HG03108 (cell line): ENCODE results near the gene ATP9A.
"Not testable (repeated sequence)": the region's sequence is repeated elsewhere in the genome, so short reads cannot be mapped to it uniquely, and the experiment has no call there.

ENCODE experiments used
- ATAC-seq: cut with Tn5 transposase; IDR thresholded peaks from one replicate; pipeline ENCODE4 v1.9.1; 2021; ENCODE audit warnings: moderate library complexity; ENCODE audit not compliant: unreplicated experiment

The ATP9A gene

DNA sequence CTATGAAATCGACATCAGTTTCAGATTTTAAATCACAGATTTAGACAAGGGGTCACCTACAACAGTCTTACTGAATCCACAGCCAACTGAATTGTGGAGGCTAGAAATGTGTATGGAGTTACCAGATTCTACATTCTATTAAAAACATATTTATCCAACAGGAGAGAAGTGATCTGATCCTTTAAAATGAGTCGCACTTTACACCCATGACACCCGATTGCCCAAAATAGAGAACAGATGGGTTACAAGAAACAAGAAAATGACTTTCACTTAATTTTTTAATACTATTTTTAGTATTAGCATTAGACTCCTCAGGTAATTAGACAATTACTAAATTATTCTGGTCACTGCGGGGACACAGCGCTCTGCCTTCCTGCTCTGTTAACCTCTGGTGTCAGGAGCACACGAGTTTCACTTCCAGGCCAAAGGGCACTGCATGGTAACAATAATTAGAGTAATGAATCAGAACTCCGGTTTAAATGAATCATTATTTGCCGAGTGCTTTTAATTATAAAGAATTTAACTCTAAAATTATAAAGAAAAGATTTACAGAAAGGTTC is 108.6 kb downstream of the ATP9A start:
- no peak for ATAC-seq

DNA sequence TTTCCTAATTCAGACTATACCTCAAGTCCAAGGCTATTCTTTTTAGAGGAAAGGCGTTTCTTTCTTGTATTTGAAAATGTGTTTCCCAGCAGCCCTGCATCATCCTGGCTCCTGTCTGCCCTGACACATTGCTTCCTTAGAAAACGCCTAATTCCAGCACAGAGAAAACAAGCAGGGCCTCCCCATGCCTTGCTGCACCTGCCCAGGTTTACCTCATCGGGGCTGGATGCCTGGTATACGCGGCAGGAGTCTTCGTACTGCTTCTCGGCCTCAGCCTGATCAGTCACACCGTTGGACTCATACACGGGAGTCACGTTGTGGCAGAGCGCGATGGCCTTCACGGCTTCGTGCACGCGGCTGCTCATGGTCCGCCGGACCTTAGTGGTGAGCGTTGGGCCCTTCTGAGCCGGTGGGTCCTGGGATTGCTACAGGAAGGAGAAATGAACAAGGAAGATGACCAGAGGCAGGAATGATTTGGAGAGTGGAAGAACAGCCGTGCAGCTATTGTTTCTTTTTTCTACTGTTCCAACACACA is 111.4 kb downstream of the ATP9A start:
- ATAC-seq: no peak

DNA sequence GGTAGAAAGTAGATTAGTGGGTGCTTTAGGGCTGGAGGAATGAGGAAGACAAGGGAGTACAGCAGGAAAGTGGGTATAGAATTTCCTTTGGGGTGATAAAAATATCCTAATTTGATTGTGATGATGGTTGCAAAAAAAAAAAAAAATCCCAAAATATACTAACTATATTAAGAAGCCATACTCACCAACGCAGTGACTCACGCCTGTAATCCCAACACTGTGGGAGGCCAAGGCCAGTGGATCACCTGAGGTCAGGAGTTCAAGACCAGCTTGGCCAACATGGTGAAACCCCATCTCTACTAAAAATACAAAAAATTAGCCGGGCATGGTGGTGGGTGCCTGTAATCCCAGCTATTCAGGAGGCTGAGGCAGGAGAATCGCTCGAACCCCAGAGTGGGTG is 112.1 kb downstream of the ATP9A start:
- not testable (repeated sequence) for ATAC-seq

DNA sequence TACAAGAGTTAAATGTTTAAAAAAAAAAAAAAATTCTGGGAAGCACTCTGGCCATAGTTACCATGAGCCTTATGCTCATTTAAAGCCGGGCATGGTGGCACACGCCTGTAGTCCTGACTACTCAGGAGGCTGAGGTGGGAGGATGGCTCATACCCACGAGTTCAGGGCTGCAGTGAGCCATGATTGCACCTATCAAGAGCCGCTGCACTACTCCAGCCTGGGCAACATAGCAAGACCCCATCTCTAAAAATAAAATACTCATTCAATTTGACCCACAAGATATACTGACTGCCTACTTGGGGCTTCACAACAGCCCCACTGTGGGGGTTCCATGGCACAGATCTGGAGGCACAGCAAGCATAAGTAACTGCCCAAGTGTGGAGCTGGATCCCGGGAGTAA is 113.7 kb downstream of the ATP9A start:
- no peak for ATAC-seq

DNA sequence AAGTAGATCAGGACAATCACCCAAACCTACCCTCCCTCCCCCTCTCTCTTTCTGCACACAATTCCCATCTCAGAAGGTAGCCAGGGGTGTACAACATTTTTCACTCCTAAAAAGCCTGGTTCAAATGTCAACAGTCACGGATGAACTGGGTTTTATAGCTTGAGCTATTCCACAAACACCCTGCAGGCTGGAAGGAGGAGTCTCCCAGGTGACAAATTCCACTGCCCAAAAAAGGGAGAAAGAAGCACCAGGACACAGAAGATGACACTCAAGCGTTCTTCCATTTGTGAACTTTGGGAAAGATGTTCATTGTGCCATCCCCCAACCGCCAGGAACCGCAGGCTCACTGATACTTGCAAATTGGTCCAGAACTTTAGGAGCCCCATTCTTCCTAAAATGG is 114.1 kb downstream of the ATP9A start:
- no peak for ATAC-seq

DNA sequence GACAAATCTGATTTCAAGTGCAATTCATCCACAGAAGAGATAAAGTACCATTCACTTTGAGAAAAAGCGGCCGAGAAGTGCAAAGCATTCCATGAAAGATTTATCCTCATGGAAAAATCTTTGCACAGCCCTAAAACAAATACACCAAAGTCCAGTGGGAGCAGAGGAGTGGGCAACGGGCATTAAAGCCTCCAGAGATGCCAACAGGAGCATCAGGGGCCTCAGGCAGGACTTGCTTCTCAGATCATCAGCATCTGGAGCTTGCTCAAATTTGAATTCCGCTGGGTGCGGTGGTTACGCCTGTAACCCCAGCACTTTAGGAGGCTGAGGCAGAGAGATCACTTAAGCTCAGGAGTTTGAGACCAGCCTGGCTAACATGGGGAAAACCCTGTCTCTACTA is 115.0 kb downstream of the ATP9A start:
- no peak for ATAC-seq

DNA sequence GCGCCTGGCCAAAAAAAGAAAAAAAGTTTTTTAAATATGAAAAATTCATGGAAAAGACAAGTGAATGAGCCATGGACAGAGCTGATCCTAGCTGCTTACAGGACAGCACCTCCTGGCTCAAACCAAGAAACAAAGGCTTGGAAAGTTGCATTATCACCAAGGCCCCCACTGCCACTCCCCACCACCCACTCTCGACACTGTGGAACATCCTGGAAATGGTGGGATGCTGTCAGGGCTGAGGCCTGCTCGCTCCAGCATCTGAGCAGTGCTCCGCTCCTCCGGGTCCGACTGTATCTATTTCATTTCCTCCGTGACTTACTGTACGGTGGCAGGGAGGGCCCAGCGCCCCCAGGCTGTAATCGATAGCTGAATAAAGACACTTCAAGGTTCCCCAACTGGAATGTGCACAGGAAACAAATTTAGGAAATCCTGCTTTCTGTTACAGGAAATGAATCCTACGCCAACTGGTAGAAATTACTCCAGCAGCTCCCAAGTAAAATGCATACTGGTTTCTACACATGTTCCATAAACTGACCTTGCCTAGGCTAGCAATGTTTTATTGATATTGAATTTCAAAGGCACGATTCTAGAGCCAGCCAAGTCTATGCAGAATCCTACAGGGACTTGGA is 116.2 kb downstream of the ATP9A start:
- ATAC-seq: no peak

DNA sequence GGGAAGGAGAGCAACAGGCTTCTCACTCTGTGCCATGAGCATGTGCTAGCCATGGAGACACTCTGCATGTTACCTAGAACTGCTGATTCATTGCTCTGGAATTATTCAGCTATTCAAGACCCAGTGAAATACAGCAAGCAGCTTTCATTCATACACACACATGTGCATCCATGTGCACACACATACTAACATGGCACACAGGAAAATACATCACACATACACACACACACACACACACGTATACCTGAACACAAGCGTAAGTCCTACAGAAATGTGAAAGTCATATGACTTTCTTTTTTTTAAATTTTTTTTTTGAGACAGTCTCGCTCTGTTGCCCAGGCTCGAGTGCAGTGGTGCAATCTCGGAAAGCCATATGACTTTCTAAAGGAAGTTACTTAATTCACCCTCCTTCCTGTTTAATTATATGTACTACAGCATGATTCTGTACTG is 117.5 kb downstream of the ATP9A start:
- peak; percentile 70 for ATAC-seq

DNA sequence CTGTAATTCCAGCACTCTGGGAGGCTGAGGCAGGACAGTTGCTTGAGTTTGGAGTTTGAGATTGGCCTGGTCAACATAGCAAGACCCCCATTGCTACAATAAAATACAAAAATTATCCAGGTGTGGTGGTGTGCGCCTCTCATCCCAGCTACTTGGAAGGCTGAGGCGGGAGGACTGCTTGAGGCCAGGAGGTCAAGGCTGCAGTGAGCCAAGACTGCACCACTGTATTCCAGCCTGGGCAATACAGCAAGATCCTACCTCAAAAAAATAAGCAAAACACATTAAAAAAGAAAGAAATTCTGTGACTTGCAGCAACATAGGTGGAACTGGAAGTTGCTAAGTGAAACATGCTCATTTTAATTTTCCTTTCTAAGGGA is 119.6 kb downstream of the ATP9A start:
- no peak for ATAC-seq

DNA sequence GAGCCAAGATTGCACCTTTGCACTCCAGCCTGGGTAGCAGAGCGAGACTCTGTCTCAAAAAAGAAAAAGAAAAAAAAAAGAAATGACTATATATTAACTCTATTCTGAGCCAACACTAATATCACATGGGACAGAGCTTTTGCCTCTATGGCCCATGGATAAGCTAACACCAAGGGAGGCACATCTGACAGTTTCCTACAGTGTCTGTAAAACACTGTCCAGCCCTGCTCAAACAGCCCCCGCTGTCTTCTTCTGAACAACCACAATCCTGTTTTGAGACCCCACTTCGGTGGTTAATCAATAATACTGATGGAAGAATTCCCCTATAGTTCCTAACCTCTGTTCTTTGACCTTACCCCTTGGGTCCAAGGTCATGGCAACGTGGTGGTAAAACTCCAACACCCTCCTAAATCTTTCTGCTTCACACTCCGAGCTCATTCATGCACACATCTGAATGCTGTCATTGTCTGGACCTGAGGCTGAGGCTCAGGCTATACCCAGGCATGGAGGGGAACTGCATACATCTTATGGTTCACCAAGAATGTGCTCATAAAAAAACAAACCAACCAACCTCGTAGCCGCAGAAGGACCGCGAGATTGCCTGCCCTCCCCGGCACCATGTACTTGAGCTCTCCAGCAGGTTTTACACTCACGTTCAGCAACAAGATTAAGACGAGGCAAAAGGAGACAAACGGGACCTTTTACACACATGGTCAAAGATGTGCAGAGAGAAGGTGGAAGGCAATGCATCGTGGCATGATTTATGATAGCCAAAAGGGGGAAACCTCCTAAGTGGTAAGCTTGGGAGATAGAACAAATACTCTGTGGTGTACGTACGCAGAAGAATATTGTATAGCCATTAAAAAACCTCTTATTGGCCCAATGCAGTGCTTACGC is 120.3 kb downstream of the ATP9A start:
- ATAC-seq: no peak

DNA sequence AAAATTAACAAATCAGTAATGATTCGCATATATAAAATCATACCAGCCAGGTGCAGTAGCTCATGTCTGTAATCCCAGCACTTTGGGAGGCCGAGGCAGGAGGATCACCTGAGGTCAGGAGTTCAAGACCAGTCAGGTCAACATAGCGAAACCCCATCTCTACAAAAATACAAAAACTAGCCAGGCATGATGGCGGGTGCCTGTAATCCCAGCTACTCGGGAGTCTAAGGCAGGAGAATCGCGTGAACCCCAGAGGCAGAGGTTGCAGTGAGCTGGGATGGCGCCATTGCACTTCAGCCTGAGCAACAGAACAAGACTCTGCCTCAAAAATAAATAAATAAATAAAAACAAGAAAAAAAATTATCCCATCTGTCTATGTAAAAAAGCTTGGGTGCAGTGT is 124.4 kb downstream of the ATP9A start:
- not testable (repeated sequence) for ATAC-seq

DNA sequence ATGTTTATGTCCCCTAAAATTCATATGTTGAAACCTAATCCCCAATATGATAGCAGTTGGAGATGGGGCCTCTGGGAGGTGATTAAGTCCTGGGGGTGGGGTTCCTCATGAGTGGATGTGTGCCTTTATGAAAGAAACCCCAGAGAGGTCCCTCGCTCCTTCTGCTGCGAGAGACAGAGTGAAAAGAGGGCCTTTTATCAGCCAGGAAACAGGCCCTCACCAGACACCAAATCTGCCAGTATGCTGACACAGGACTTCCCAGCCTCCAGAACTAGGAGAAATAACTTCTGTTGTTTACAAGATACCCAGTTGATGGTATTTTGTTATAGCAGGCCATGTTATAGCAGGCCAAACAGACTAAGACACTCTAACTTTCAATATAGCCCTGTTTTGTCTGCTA is 124.8 kb downstream of the ATP9A start:
- no peak for ATAC-seq

DNA sequence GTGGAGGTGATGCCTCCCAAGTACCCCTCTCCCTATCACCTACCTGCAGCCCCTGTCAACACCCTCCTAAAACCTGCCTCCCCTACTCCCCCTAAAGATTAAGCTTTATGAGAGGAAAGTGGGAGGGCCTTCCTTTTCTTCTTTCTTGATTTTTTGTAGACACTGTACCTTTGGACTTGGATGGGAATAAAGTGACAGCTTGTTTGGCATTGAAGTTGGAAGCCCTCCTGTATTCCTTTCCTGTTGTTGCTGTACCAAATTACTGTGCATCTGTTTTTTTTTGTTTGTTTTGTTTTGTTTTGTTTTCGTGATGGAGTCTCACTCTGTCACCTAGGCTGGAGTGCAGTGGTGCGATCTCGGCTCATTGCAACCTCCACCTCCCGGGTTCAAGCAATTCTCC is 126.3 kb downstream of the ATP9A start:
- ATAC-seq: no peak

DNA sequence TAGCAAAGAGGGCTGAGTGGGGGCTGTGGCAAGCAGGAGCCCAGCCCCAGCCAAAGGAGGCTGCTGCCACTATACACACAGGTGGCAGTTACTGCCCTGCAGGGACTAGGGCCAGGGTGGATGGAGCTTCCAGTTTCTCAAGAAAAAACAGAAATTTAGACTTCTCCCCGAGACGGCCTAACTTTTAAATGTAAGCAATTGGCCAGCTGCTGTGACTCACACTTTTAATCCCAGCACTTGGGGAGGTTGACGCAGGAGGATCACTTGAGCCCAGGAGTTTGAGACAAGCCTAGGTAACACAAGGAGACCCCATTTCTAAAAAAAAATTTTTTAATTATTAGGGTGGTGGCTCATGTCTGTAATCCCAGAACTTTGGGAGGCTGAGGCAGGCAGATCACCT is 127.4 kb downstream of the ATP9A start:
- ATAC-seq: no peak

DNA sequence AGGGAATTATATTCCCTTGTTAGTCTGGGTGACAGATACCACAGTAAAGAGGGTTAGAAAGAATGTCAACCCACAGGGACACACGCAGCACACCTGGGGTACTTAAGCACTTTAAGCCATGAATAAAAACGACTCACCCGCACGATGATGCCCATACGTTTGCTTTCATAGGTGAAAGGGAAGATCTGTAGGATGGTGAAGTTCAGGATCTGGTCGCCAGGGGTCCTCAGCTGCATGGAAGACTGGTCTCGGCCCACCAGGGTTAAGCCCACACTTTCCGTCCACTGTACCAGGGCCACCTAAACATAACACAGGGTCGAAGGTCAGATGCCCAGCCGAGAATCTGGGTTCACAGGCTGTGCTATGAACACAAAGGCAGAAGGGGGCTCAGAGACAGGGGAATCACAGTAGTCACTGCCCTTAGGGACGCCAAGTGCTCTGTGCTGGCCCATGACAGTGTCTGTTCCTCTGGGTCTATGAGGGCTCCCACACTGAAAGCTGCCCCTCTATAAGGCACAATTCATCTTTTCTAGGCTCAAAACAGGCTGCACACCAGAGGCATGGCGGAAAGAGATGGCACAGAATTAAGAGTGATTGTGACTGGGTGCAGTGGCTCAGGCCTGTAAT is 128.9 kb downstream of the ATP9A start:
- ATAC-seq: no peak

DNA sequence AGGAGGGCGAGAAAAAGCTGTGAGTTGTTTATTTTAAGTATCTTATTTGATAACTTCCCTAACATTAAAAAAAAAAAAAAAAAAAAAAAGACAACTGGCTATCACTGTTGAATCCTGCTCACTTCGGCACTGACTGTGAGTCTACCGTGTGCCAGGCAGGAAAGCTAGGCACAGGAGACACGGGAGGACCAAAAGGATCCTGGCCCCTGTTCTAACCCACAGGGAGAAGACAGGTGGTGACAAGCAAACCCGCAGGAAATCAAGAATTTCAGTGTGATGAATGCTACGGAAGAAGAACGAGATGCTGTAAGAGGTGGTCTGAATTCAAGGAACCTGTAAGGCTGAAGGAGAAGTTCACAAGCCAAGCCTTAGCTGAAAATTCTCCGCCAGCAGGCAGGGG is 130.9 kb downstream of the ATP9A start:
- no peak for ATAC-seq

DNA sequence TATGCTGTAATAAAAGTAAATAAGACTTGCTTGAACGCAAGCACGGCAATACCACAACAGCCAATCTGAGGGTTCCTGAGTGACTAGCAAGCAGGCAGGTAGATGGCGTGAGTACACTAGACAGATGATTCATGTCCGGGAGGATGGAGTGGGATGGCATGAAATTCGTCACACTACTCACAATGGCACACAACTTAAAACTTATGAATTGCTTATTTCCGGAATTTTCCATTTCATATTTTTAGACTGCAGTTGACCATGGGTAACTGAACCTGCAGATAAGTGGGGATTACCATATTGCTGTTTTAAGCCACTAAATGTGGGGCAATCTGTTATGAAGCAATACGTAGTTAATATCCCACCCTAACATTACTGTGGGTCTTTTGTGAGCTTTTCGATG is 132.1 kb downstream of the ATP9A start:
- no peak for ATAC-seq

DNA sequence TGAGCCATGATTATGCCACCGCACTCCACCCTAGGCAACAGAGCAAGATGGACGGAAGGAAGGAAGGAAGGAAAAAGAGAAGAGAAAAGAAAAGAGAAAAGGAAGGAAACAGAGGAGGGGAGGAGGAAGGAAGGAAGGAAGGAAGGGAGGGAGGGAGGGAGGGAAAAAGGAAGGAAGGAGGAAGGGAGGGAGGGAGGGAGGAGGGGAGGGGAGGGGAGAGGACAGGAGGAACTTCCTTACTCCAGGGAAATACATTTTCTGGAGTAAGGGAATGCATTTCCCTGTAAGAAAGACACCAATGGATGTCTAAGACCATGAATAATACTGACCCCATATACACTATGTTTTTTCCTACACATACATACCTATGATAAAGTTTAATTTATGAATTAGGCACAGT is 132.5 kb downstream of the ATP9A start:
- ATAC-seq: no peak

DNA sequence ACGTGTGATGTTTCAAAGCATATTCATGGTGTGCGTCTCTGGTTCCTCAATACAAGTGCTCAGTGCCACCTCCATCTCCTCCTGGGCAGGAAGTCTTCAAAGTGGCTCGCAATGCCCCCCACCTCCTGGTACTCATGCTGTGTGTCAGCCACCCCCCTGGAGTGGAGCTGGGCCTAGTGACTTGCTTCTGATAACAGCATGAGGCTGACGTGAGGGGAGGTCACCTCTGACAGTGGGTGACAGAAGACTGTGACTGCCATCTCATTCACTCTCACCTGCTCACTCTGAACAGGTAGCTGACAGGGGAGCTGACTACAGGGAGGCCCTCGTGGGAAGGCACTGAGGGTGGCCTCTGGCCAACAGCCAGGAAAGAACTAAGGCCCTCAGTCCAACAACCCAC is 133.3 kb downstream of the ATP9A start:
- no peak for ATAC-seq

DNA sequence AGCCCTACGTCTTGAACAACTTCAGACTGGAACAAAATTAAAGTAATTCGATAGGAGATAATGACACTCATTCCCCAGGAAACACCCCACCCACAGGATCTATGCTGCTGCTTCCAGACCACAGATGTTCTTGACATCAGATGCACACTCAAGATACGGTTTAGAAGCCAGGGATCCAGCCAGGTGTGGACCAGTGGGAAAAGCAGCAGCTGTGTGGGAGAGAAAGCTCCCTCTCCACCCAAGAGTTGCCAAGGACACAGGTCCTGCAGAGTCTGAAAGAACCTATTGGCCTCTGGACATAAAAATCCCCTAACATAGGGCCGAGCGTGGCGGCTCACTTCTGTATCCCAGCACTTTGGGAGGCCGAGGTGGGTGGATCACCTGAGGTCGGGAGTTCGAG is 133.9 kb downstream of the ATP9A start:
- no peak for ATAC-seq

DNA sequence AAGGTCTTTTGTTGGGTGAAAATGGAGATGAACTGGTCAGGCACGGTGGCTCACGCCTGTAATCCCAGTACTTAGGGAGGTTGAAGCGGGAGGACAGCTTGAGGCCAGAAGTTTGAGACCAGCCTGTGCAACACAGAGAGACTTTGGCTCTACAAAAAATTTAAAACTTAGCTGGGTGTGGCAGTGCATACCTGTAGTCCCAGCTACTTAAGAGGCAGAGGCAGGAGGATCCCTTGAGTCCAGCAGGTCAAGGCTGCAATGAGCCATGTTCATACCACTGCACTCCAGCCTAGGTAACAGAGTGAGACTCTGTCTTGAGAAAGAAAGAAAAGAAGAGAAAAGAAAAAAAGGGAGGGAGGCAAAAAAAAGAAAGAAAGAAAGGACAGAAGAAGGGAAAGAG is 134.8 kb downstream of the ATP9A start:
- no peak for ATAC-seq

DNA sequence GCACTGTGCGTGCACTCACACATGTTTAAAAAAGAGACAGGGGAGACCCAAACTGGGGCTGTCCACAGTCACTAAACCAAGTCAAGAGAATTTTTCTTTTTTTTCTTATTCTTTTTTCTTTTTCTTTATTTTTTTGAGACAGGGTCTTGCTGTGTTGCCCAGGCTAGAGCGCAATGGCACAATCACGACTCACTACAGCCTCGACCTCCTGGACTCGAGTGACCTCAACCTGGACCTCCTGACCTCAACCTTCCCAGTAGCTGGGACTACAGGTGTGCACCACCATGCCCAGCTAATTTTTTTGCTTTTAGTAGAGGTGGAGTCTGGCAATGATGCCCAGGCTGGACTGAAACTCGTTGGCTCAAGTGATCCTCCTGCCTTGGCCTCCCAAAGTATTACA is 136.2 kb downstream of the ATP9A start:
- ATAC-seq: no peak
